ENCODE measurements around the gene BFSP1. TPM values are rescaled to one million over a fixed set of nuclear protein-coding genes. Genes with fewer than 3 reads are reported as not detected.

The BFSP1 gene
- polyA plus RNA-seq, 1 of the 3 experiments (the other 2 are of a cell fraction), result 7.1 TPM

DNA sequence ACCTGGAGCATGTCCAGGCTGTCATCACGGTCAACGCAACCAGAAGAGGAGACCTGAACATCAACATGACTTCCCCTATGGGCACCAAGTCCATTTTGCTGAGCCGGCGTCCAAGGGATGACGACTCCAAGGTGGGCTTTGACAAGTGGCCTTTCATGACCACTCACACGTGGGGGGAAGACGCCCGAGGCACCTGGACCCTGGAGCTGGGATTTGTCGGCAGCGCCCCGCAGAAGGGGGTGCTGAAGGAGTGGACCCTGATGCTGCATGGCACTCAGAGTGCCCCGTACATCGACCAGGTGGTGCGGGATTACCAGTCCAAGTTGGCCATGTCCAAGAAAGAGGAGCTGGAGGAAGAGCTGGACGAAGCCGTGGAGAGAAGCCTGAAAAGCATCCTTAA is 49.5 kb downstream of the BFSP1 start:
- Histone ChIP-seq H2AFZ (ENCODE audit: low read depth) (no peak overlapping the region), H3K9me2 (no peaks in the 10 kb centered on the region), H4K20me1 (ENCODE audit: insufficient read depth) (no peaks in the 10 kb centered on the region), H3K27me3 (ENCODE audit: insufficient read depth) (no peaks in the 10 kb centered on the region; the same call in 1 of the 2 replicates), H3K4me3 (ENCODE audit: low read depth in 2 of 2, low read length in 1 of 2) (no peak overlapping the region), H3K9me3 (no peaks in the 10 kb centered on the region), H3K9ac (no peak overlapping the region), H3K36me3 (replicated peaks in 1 of 2; ENCODE audit: control insufficient read depth in 1 of 2, insufficient read depth in 2 of 2, low read length in 1 of 2) (no peaks in the 10 kb centered on the region), H3K79me2 (ENCODE audit: insufficient read depth) (no peaks in the 10 kb centered on the region), H3K27ac (ENCODE audit: low read depth in 2 of 2, low read length in 1 of 2) (no peak overlapping the region), H3K4me2 (no peak overlapping the region), H3F3A (replicated peaks; ENCODE audit: insufficient read depth) (no peaks in the 10 kb centered on the region), H3K4me1 (ENCODE audit: control insufficient read depth in 1 of 2, insufficient read depth in 2 of 2, low read depth in 1 of 2, low read length in 1 of 2) (no peaks in the 10 kb centered on the region; a peak in 1 of 4 replicates)
- TF ChIP-seq FOSL2 (IDR thresholded peaks at IDR 0.05; ENCODE audit: borderline replicate concordance, low read depth) (no peak), MXI1 (IDR thresholded peaks at IDR 0.05; ENCODE audit: low read depth, low read length) (no peak), RXRA (IDR thresholded peaks at IDR 0.05; ENCODE audit: borderline replicate concordance, low read depth) (no peak), ELF1 (IDR thresholded peaks at IDR 0.05) (no peak), EZH2phosphoT487 (IDR thresholded peaks at IDR 0.05; ENCODE audit: borderline replicate concordance, low read depth) (no peak), NFIC (IDR thresholded peaks at IDR 0.05; ENCODE audit: borderline replicate concordance) (no peak), CHD2 (IDR thresholded peaks at IDR 0.05; ENCODE audit: low read length, partially characterized antibody) (no peak), RFX5 (IDR thresholded peaks at IDR 0.05; ENCODE audit: low read length) (no peak), EP300 (IDR thresholded peaks at IDR 0.05; ENCODE audit: borderline replicate concordance in 1 of 2, low read depth in 1 of 2, low read length in 1 of 2) (no peak), FOXJ3 (CRISPR knock-in tag; IDR thresholded peaks at IDR 0.05) (no peak), TCF12 (IDR thresholded peaks at IDR 0.05) (no peak)
- TF ChIP-seq, protein P1, sequence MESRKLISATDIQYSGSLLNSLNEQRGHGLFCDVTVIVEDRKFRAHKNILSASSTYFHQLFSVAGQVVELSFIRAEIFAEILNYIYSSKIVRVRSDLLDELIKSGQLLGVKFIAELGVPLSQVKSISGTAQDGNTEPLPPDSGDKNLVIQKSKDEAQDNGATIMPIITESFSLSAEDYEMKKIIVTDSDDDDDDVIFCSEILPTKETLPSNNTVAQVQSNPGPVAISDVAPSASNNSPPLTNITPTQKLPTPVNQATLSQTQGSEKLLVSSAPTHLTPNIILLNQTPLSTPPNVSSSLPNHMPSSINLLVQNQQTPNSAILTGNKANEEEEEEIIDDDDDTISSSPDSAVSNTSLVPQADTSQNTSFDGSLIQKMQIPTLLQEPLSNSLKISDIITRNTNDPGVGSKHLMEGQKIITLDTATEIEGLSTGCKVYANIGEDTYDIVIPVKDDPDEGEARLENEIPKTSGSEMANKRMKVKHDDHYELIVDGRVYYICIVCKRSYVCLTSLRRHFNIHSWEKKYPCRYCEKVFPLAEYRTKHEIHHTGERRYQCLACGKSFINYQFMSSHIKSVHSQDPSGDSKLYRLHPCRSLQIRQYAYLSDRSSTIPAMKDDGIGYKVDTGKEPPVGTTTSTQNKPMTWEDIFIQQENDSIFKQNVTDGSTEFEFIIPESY (IDR thresholded peaks at IDR 0.05; ENCODE audit: borderline replicate concordance, low read depth), result no peak
- TF ChIP-seq, protein P2, sequence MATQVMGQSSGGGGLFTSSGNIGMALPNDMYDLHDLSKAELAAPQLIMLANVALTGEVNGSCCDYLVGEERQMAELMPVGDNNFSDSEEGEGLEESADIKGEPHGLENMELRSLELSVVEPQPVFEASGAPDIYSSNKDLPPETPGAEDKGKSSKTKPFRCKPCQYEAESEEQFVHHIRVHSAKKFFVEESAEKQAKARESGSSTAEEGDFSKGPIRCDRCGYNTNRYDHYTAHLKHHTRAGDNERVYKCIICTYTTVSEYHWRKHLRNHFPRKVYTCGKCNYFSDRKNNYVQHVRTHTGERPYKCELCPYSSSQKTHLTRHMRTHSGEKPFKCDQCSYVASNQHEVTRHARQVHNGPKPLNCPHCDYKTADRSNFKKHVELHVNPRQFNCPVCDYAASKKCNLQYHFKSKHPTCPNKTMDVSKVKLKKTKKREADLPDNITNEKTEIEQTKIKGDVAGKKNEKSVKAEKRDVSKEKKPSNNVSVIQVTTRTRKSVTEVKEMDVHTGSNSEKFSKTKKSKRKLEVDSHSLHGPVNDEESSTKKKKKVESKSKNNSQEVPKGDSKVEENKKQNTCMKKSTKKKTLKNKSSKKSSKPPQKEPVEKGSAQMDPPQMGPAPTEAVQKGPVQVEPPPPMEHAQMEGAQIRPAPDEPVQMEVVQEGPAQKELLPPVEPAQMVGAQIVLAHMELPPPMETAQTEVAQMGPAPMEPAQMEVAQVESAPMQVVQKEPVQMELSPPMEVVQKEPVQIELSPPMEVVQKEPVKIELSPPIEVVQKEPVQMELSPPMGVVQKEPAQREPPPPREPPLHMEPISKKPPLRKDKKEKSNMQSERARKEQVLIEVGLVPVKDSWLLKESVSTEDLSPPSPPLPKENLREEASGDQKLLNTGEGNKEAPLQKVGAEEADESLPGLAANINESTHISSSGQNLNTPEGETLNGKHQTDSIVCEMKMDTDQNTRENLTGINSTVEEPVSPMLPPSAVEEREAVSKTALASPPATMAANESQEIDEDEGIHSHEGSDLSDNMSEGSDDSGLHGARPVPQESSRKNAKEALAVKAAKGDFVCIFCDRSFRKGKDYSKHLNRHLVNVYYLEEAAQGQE (IDR thresholded peaks at IDR 0.05; ENCODE audit: low read depth, low read length), result no peak
- TF ChIP-seq, protein P3, sequence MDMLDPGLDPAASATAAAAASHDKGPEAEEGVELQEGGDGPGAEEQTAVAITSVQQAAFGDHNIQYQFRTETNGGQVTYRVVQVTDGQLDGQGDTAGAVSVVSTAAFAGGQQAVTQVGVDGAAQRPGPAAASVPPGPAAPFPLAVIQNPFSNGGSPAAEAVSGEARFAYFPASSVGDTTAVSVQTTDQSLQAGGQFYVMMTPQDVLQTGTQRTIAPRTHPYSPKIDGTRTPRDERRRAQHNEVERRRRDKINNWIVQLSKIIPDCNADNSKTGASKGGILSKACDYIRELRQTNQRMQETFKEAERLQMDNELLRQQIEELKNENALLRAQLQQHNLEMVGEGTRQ (IDR thresholded peaks at IDR 0.05; ENCODE audit: borderline replicate concordance, low read depth, low read length), result no peak
- 70% methylated on average over 12 of the region's 16 CpGs for WGBS (ENCODE audit: low lambda C conversion rate)
- POLR2A ChIA-PET, result no interaction called here
- CTCF ChIA-PET, result interaction anchor here (0.8 kb wide), 1 partner anchor 514 kb away, joined by 3 read pairs; no protein-coding TSS in a partner anchor
- DNase-seq, result no peak

Measured in SK-N-SH (cell line).